H9 (cell line): ENCODE measurements around the gene SLK. TPM values are rescaled to one million over a fixed set of nuclear protein-coding genes. Genes with fewer than 3 reads are reported as not detected.

Experiments
- DNase-seq: peaks from one replicate; pipeline ENCODE4 v3.0.0-alpha.2; 2017
- H2AFZ ChIP-seq: one replicate; pipeline ENCODE4 v1.6.1; 2013; ENCODE audit warnings: mild to moderate bottlenecking, low read length, control low read depth, moderate library complexity
- H2AK5ac ChIP-seq: 2 replicates; pipeline ENCODE4 v1.6.1; 2013; ENCODE audit warnings: low read length, control low read depth, mixed read lengths; ENCODE audit not compliant: insufficient read length
- H2BK120ac ChIP-seq: one replicate; pipeline ENCODE4 v1.6.1; 2013; ENCODE audit warnings: low read depth, mild to moderate bottlenecking, low read length, control low read depth, inconsistent platforms; ENCODE audit not compliant: poor library complexity, severe bottlenecking
- H2BK12ac ChIP-seq: 2 replicates; pipeline ENCODE4 v1.6.1; 2013; ENCODE audit warnings: low read length, control low read depth, mixed read lengths, low read depth; ENCODE audit not compliant: insufficient read length
- H2BK15ac ChIP-seq: 2 replicates; pipeline ENCODE4 v1.6.1; 2013; ENCODE audit warnings: low read depth, low read length, control low read depth
- H2BK20ac ChIP-seq: one replicate; pipeline ENCODE4 v1.6.1; 2013; ENCODE audit warnings: low read depth, mild to moderate bottlenecking, low read length, control low read depth, inconsistent platforms; ENCODE audit not compliant: poor library complexity, severe bottlenecking
- H2BK5ac ChIP-seq: 2 replicates; pipeline ENCODE4 v1.6.1; 2013; ENCODE audit warnings: low read length, control low read depth, mixed read lengths; ENCODE audit not compliant: insufficient read length
- H3K14ac ChIP-seq: 2 replicates; pipeline ENCODE4 v1.6.1; 2013; ENCODE audit warnings: low read length, control low read depth; ENCODE audit not compliant: insufficient read depth
- H3K18ac ChIP-seq: 2 replicates; pipeline ENCODE4 v1.6.1; 2013; ENCODE audit warnings: low read depth, mild to moderate bottlenecking, mixed read lengths, low read length, control low read depth; ENCODE audit not compliant: insufficient read length
- H3K23ac ChIP-seq: 2 replicates; pipeline ENCODE4 v1.6.1; 2013; ENCODE audit warnings: low read length, control low read depth, mixed read lengths, low read depth; ENCODE audit not compliant: insufficient read length
- H3K23me2 ChIP-seq: 2 replicates; pipeline ENCODE4 v1.6.1; 2013; ENCODE audit warnings: low read depth, mild to moderate bottlenecking, mixed read lengths, low read length, control low read depth; ENCODE audit not compliant: insufficient read length, poor library complexity, severe bottlenecking
- H3K27ac ChIP-seq: 2 replicates; pipeline ENCODE4 v1.5.1; 2013; ENCODE audit warnings: low read length, control low read depth, mixed read lengths, low read depth; ENCODE audit not compliant: insufficient read length
- H3K27me3 ChIP-seq: 2 replicates; pipeline ENCODE4 v1.6.1; 2013; ENCODE audit warnings: low read length, control low read depth, inconsistent platforms; ENCODE audit not compliant: insufficient read depth
- H3K4ac ChIP-seq: 2 replicates; pipeline ENCODE4 v1.6.1; 2013; ENCODE audit warnings: low read depth, mild to moderate bottlenecking, control low read depth, inconsistent platforms, low read length, moderate library complexity
- H3K4me1 ChIP-seq: 2 replicates; pipeline ENCODE4 v1.6.1; 2013; ENCODE audit warnings: low read length, control low read depth, inconsistent platforms; ENCODE audit not compliant: insufficient read depth
- H3K4me2 ChIP-seq: 2 replicates; pipeline ENCODE4 v1.6.1; 2013; ENCODE audit warnings: low read length, control low read depth, mixed read lengths; ENCODE audit not compliant: insufficient read length, insufficient read depth
- H3K56ac ChIP-seq: 2 replicates; pipeline ENCODE4 v1.6.1; 2013; ENCODE audit warnings: low read depth, mild to moderate bottlenecking, mixed read lengths, low read length, control low read depth; ENCODE audit not compliant: insufficient read length
- H3K79me1 ChIP-seq: 2 replicates; pipeline ENCODE4 v1.6.1; 2013; ENCODE audit warnings: low read depth, mild to moderate bottlenecking, moderate library complexity, low read length, control low read depth, inconsistent platforms; ENCODE audit not compliant: insufficient read depth, poor library complexity, severe bottlenecking
- H3K79me2 ChIP-seq: 2 replicates; pipeline ENCODE4 v1.6.1; 2013; ENCODE audit warnings: low read length, control low read depth, inconsistent platforms; ENCODE audit not compliant: insufficient read depth
- H3K9ac ChIP-seq: 2 replicates; pipeline ENCODE4 v1.6.1; 2013; ENCODE audit warnings: low read length, control low read depth, mixed read lengths; ENCODE audit not compliant: insufficient read length; ENCODE audit errors: extremely low read depth
- H3K9me3 ChIP-seq: one replicate; pipeline ENCODE4 v1.6.1; 2013; ENCODE audit warnings: low read depth, low read length, inconsistent platforms; ENCODE audit not compliant: control insufficient read depth
- H3T11ph ChIP-seq: one replicate; pipeline ENCODE4 v1.6.1; 2013; ENCODE audit warnings: mild to moderate bottlenecking, low read length, control low read depth, inconsistent platforms
- H4K20me1 ChIP-seq: one replicate; pipeline ENCODE4 v1.6.1; 2013; ENCODE audit not compliant: control insufficient read depth, insufficient read length, insufficient read depth
- H4K5ac ChIP-seq: 2 replicates; pipeline ENCODE4 v1.6.1; 2013; ENCODE audit warnings: low read depth, mild to moderate bottlenecking, mixed read lengths, low read length, control low read depth; ENCODE audit not compliant: insufficient read length
- H4K8ac ChIP-seq: replicated peaks from 2 replicates; pipeline ENCODE4 v1.6.1; 2013; ENCODE audit warnings: low read length, control low read depth, mixed read lengths, low read depth; ENCODE audit not compliant: insufficient read length
- H4K91ac ChIP-seq: 2 replicates; pipeline ENCODE4 v1.6.1; 2013; ENCODE audit warnings: low read depth, mild to moderate bottlenecking, moderate library complexity, mixed read lengths, low read length, control low read depth; ENCODE audit not compliant: insufficient read length
- H3K27ac Mint-ChIP-seq, 3 experiments: 2 replicates in 2 of 3; 3 replicates in 1 of 3; pipeline ENCODE4 v1.8.0; 2020 to 2021; ENCODE audit warnings: mixed read lengths in 3 of 3, mild to moderate bottlenecking in 1 of 3, moderate library complexity in 1 of 3
- H3K27me3 Mint-ChIP-seq: 2 replicates; pipeline ENCODE4 v1.8.0; 2021; ENCODE audit warnings: low read depth, mild to moderate bottlenecking, moderate library complexity, mixed read lengths
- H3K36me3 Mint-ChIP-seq, 3 experiments: 2 replicates in 2 of 3; 3 replicates in 1 of 3; pipeline ENCODE4 v1.8.0; 2020 to 2021; ENCODE audit warnings: low read depth in 3 of 3, mixed read lengths in 3 of 3; ENCODE audit not compliant: insufficient read depth in 1 of 3
- H3K4me1 Mint-ChIP-seq, 2 experiments: 2 replicates each; pipeline ENCODE4 v1.8.0; 2020; ENCODE audit warnings: mixed read lengths in 2 of 2
- H3K4me3 Mint-ChIP-seq, 2 experiments: 2 replicates in 1 of 2; 3 replicates in 1 of 2; pipeline ENCODE4 v1.8.0; 2020 to 2021; ENCODE audit warnings: mild to moderate bottlenecking in 2 of 2, mixed read lengths in 2 of 2, moderate library complexity in 1 of 2
- H3K9me3 Mint-ChIP-seq, 2 experiments: 2 replicates in 1 of 2; 3 replicates in 1 of 2; pipeline ENCODE4 v1.8.0; 2020; ENCODE audit warnings: mild to moderate bottlenecking in 2 of 2, mixed read lengths in 2 of 2, moderate library complexity in 1 of 2
- WGBS: extraction: QIAGEN DNeasy Blood & Tissue Kit; methylation state at CpG from one replicate; pipeline ENCODE4 v1.1.7; 2013; ENCODE audit warnings: missing lambda C conversion rate, low lambda C conversion rate, mixed read lengths; ENCODE audit not compliant: insufficient read length; ENCODE audit errors: extremely low coverage; 5-methylcytosine and 5-hydroxymethylcytosine counted together
- total RNA-seq: library from RNA; stranded (reverse); gene quantifications from 2 replicates; pipeline ENCODE4 v1.2.1, GENCODE V29; 2021
- TF ChIP-seq, protein P1 (sequence below): fragments of 200-600 bp; sonication (generic); conservative IDR thresholded peaks from 3 replicates; pipeline ENCODE4 v1.8.0; 2021; ENCODE audit warnings: antibody characterized with exemption, mild to moderate bottlenecking

Gene SLK
- total RNA-seq, 1 experiment from 2014 or later, result 21.0 TPM

- Mint-ChIP-seq H3K36me3 (peaks cover 0 to 4% (median 0%) of the 10 kb centered on the region in 3 experiments; a peak in 1 of 7 replicates), H3K9me3 (no peaks in the 10 kb centered on the region), H3K4me1 (peaks cover 38 to 48% of the 10 kb centered on the region in 2 experiments), H3K4me3 (peak overlapping the region in 1 of 2 experiments; percentile 0; a peak in 1 of 5 replicates), H3K27ac (peak overlapping the region; percentile 88 to 97 (median 97); a peak in 5 of 7 replicates), H3K27me3 (peaks cover 2% of the 10 kb centered on the region; the same call in 1 of the 2 replicates)
- H3K56ac ChIP-seq, result no peak overlapping the region
- no peak overlapping the region for H3K9ac ChIP-seq
- no peaks in the 10 kb centered on the region for H3K79me2 ChIP-seq
- no peaks in the 10 kb centered on the region for H3K79me1 ChIP-seq
- H2BK15ac ChIP-seq, result no peak overlapping the region
- H3K23ac ChIP-seq, result no peak overlapping the region
- H4K20me1 ChIP-seq, result no peaks in the 10 kb centered on the region
- peak; percentile 65 for DNase-seq
- H3K23me2 ChIP-seq, result no peaks in the 10 kb centered on the region
- H2AK5ac ChIP-seq, result no peak overlapping the region
- H3K27me3 ChIP-seq, result no peaks in the 10 kb centered on the region; the same call in 1 of the 2 replicates
- H2BK20ac ChIP-seq, result no peak overlapping the region
- no peak overlapping the region for H2BK120ac ChIP-seq
- no peak overlapping the region for H3T11ph ChIP-seq
- peaks cover 10% of the 10 kb centered on the region; the same call in 1 of the 2 replicates for H3K4me1 ChIP-seq
- H4K5ac ChIP-seq, result no peak overlapping the region
- H4K91ac ChIP-seq, result no peak overlapping the region
- TF ChIP-seq, protein P1, sequence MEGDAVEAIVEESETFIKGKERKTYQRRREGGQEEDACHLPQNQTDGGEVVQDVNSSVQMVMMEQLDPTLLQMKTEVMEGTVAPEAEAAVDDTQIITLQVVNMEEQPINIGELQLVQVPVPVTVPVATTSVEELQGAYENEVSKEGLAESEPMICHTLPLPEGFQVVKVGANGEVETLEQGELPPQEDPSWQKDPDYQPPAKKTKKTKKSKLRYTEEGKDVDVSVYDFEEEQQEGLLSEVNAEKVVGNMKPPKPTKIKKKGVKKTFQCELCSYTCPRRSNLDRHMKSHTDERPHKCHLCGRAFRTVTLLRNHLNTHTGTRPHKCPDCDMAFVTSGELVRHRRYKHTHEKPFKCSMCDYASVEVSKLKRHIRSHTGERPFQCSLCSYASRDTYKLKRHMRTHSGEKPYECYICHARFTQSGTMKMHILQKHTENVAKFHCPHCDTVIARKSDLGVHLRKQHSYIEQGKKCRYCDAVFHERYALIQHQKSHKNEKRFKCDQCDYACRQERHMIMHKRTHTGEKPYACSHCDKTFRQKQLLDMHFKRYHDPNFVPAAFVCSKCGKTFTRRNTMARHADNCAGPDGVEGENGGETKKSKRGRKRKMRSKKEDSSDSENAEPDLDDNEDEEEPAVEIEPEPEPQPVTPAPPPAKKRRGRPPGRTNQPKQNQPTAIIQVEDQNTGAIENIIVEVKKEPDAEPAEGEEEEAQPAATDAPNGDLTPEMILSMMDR, result no peak
- no peak overlapping the region for H4K8ac ChIP-seq
- no CpG with 5 or more reads among the region's 4 CpGs for WGBS
- peak overlapping the region; percentile 22; the same call in 1 of the 2 replicates for H3K14ac ChIP-seq
- H2BK12ac ChIP-seq, result no peak overlapping the region
- H2AFZ ChIP-seq, result no peak overlapping the region
- H2BK5ac ChIP-seq, result no peak overlapping the region
- H3K9me3 ChIP-seq, result no peaks in the 10 kb centered on the region
- H3K27ac ChIP-seq, result no peak overlapping the region
- H3K4me2 ChIP-seq, result no peak overlapping the region
- no peak overlapping the region for H3K4ac ChIP-seq
- no peak overlapping the region for H3K18ac ChIP-seq
These were observed 92.4 kb downstream of the SLK start for GRCh38 chr10:104059364-104059763.
